Tibial artery (tissue), 4 donors: ENCODE measurements around the gene OSR1.
A peak's percentile ranks its signal among the peaks of the same experiment; 100 is the strongest.

Experiments
- DNase-seq, 2 donors: peaks; one replicate each; pipeline ENCODE4 v3.0.0-alpha.2; 2019
- H3K27ac ChIP-seq, 2 donors: fragments of 200-600 bp; sonication (generic) in 1 of 2; 1 replicate in 1 of 2; 2 replicates in 1 of 2; pipeline ENCODE4 v1.5.1; 2018 to 2019; ENCODE audit warnings: mild to moderate bottlenecking in 1 of 2
- H3K27me3 ChIP-seq, 2 donors: fragments of 200-600 bp; sonication (generic) in 1 of 2; one replicate each; pipeline versions ENCODE4 v1.5.1 to v1.6.0; 2016 to 2019
- H3K36me3 ChIP-seq, 3 donors: fragments of 200-600 bp; sonication (generic) in 2 of 3; one replicate each; pipeline ENCODE4 v1.5.1; 2016 to 2019; ENCODE audit warnings: mild to moderate bottlenecking in 2 of 3
- H3K4me1 ChIP-seq, 4 donors: fragments of 200-600 bp; sonication (generic) in 2 of 4; 1 replicate in 3 of 4; 2 replicates in 1 of 4; pipeline ENCODE4 v1.5.1; 2016 to 2019
- H3K4me3 ChIP-seq, 2 donors: fragments of 200-600 bp; sonication (generic) in 1 of 2; 1 replicate in 1 of 2; 2 replicates in 1 of 2; pipeline ENCODE4 v1.5.1; 2018 to 2019; ENCODE audit warnings: mild to moderate bottlenecking in 2 of 2
- H3K9me3 ChIP-seq, 3 donors: fragments of 200-600 bp; sonication (generic) in 1 of 3; one replicate each; pipeline ENCODE4 v1.5.1; 2016 to 2019
- intact Hi-C: fragments of 100-400 bp; cut with DNase I; formaldehyde crosslinking; loops from one replicate; pipeline ENCODE4 v1.15.0; 2023; ENCODE audit warnings: low total_unique reads
- TF ChIP-seq, protein P1 (sequence below), 2 experiments: fragments of 200-600 bp in 1 of 2; fragments of 450-650 bp in 1 of 2; IDR thresholded peaks; one replicate each; pipeline ENCODE4 v1.5.1; 2017 to 2019; ENCODE audit warnings: antibody characterized with exemption in 2 of 2, mild to moderate bottlenecking in 1 of 2, moderate library complexity in 1 of 2

OSR1 gene

DNA sequence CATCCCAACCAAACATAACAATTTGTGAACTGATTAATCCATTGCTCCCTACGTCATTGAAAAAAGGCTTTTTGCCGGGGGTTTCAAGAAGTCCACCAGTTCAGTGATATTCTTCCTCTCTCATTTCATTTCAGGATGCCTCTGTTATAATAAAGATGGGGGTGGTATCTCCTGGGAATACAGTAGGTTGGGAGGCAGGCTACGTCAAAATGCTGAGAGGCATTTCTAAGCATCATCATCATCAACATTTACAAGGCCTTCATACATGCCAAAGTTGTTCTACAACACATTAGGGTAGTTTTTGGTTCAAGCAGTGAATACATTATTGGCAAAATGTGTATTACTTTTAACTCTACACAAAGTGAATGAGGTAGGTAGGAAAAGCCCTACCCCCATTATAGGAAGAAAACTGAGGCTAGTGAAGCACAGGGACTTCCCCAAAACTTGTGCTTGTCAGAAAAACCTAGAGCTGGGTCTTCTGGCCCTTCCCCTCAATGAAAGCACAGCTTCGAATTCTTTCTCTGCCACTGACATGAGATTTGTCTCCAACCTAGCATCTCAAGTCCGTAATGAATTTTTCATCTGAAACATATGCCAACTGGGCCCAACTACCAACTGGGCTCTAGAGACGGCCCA lies 11.3 kb downstream of the OSR1 start:
- Histone ChIP-seq H3K4me1 (peaks cover 0 to 28% (median 9%) of the 10 kb centered on the region in 4 donors), H3K27me3 (no peaks in the 10 kb centered on the region), H3K36me3 (peaks cover 0 to 20% (median 6%) of the 10 kb centered on the region in 3 donors), H3K9me3 (no peaks in the 10 kb centered on the region), H3K27ac (peak overlapping the region; percentile 93 to 96), H3K4me3 (peak overlapping the region; percentile 63 to 71)
- DNase-seq: no peak
- TF ChIP-seq, protein P1, sequence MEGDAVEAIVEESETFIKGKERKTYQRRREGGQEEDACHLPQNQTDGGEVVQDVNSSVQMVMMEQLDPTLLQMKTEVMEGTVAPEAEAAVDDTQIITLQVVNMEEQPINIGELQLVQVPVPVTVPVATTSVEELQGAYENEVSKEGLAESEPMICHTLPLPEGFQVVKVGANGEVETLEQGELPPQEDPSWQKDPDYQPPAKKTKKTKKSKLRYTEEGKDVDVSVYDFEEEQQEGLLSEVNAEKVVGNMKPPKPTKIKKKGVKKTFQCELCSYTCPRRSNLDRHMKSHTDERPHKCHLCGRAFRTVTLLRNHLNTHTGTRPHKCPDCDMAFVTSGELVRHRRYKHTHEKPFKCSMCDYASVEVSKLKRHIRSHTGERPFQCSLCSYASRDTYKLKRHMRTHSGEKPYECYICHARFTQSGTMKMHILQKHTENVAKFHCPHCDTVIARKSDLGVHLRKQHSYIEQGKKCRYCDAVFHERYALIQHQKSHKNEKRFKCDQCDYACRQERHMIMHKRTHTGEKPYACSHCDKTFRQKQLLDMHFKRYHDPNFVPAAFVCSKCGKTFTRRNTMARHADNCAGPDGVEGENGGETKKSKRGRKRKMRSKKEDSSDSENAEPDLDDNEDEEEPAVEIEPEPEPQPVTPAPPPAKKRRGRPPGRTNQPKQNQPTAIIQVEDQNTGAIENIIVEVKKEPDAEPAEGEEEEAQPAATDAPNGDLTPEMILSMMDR (IDR thresholded peaks at IDR 0.05): no peak
- intact Hi-C loops: loop anchor here (5.0 to 10.0 kb wide), 2 partner anchors 362 to 910 kb away; no protein-coding TSS in a partner anchor

DNA sequence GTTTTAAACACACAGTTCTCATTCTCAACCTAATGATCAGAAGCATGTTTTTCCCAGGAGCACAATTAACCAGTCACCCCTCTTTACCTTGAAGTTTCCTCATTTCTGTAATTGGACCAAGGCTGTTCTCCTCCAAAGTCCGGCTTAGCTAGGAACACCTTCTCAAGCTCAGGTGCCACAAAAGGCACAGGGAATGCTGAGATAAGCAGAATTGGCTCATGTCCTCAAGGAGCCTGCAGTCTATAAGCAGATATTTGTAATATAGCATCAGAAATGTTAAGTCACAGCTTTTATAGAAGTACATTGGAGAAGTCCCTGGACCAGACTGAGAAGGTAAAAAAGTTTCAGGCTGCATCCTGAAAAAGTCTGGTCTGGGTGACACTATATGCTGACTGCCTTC lies 20.7 kb downstream of the OSR1 start:
- DNase-seq: no peak
- no peak overlapping the region for H3K4me3 ChIP-seq
- TF ChIP-seq, protein P1 (IDR thresholded peaks at IDR 0.05): no peak
- H3K27me3 ChIP-seq: no peaks in the 10 kb centered on the region
- peaks cover 0 to 18% (median 7%) of the 10 kb centered on the region in 3 donors for H3K36me3 ChIP-seq
- H3K27ac ChIP-seq: no peak overlapping the region
- intact Hi-C loops: no loop called here
- H3K4me1 ChIP-seq: no peaks in the 10 kb centered on the region
- H3K9me3 ChIP-seq: no peaks in the 10 kb centered on the region

DNA sequence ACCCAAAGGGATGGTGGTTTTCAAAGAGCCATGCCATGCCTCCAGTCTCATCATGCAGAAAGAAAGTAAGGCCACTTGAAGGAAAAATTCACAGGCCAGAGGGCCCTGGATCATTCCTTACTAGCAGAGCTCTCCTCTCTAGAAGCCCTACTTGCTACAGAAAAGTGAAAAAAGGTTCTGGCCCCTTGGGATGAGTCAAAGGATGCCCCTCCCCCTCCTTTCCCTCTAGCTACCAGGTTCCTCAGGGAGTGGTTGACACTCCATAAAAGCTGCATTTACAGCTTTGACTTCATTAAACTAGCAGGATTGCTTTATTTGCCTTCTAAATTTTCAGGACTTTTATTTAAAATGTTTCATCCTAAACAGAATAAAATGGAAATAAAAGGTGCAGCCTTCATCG lies 21.2 kb downstream of the OSR1 start:
- Histone ChIP-seq H3K4me3 (no peak overlapping the region), H3K9me3 (no peaks in the 10 kb centered on the region), H3K4me1 (no peaks in the 10 kb centered on the region), H3K27ac (no peak overlapping the region), H3K36me3 (peaks cover 0 to 18% (median 7%) of the 10 kb centered on the region in 3 donors), H3K27me3 (no peaks in the 10 kb centered on the region)
- intact Hi-C loops: no loop called here
- DNase-seq: no peak
- TF ChIP-seq, protein P1 (IDR thresholded peaks at IDR 0.05): no peak

DNA sequence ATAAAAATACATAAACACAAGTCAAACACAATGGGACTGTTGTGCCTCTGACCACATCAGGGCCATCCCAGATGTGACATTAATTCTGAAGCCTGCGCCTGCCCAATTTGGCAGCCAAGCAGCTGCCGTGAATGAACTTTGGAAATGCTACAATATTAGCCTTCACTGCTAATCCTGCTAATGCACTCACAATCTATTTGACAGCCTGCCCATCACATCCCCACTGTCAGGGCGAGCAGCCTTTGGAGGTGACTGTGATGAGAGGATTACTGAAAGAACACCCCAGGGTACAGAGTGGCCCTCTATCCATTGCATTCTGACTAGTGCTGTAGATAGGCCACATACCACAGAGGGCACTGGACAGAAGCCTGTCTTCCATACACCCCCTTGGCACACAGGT lies 21.6 kb downstream of the OSR1 start:
- TF ChIP-seq, protein P1 (IDR thresholded peaks at IDR 0.05): no peak
- Histone ChIP-seq H3K27ac (no peak overlapping the region), H3K27me3 (no peaks in the 10 kb centered on the region), H3K9me3 (no peaks in the 10 kb centered on the region), H3K4me3 (no peak overlapping the region), H3K36me3 (peaks cover 0 to 18% (median 7%) of the 10 kb centered on the region in 3 donors), H3K4me1 (no peaks in the 10 kb centered on the region)
- intact Hi-C loops: no loop called here
- no peak for DNase-seq

DNA sequence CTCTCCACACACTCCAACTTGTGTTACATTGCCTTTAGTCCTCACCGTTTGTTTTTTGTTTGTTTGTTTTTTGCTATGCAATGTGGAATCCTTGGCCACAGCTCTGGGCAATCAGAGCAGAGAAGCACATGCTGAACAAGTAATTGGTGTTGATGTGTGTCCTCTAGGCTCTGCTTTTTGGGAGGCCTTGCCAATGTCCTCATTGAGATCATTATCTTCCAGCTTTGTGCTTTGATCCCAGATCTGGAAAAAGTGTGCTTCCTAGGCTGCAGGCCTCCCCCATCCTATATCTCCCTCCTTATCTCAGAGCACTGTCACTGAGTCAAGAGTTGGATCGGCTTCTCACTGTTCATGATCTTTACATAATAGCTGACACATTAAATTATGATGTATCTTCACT lies 25.9 kb downstream of the OSR1 start:
- Histone ChIP-seq H3K36me3 (no peaks in the 10 kb centered on the region), H3K9me3 (no peaks in the 10 kb centered on the region), H3K4me3 (no peak overlapping the region), H3K27me3 (no peaks in the 10 kb centered on the region), H3K27ac (no peak overlapping the region), H3K4me1 (no peaks in the 10 kb centered on the region)
- no peak for DNase-seq
- intact Hi-C loops: no loop called here
- TF ChIP-seq, protein P1 (IDR thresholded peaks at IDR 0.05): no peak
